ENCODE data around the gene TTI1.

GRCh38 chr20:38005903-38006302 lies 27.4 kb downstream of the TTI1 start:
- TF ChIP-seq POLR2AphosphoS5 (IDR thresholded peaks at IDR 0.05) (no peak), CTCF (IDR thresholded peaks at IDR 0.05) (no peak), POLR2A (IDR thresholded peaks at IDR 0.05) (no peak)

Data from prostate gland (tissue), 2 donors.